ENCODE results near the gene ADORA2A.

ADORA2A gene

GRCh38 chr22:24429411-24430365, 2.3 kb downstream of the ADORA2A start:
- in situ Hi-C loops (cut with MboI; ENCODE audit: low sequenced_read_pairs) = no loop called here

GRCh38 chr22:24430431-24431308, 3.3 kb downstream of the ADORA2A start:
- in situ Hi-C loops (cut with MboI; ENCODE audit: low sequenced_read_pairs) = no loop called here

- in situ Hi-C loops (cut with MboI; ENCODE audit: low sequenced_read_pairs) = no loop called here
Observed at GRCh38 chr22:24431309-24432034, 4.1 kb downstream of the ADORA2A start.

- in situ Hi-C loops (cut with MboI; ENCODE audit: low sequenced_read_pairs) = no loop called here
Observed at GRCh38 chr22:24432059-24432853, 4.9 kb downstream of the ADORA2A start.

GRCh38 chr22:24433001-24433827, 5.8 kb downstream of the ADORA2A start:
- in situ Hi-C loops (cut with MboI; ENCODE audit: low sequenced_read_pairs) = no loop called here

GRCh38 chr22:24433828-24434470, 6.5 kb downstream of the ADORA2A start:
- in situ Hi-C loops (cut with MboI; ENCODE audit: low sequenced_read_pairs) = no loop called here

- in situ Hi-C loops (cut with MboI; ENCODE audit: low sequenced_read_pairs) = no loop called here
Observed at GRCh38 chr22:24434471-24435322, 7.3 kb downstream of the ADORA2A start.

GRCh38 chr22:24435323-24435645, 7.9 kb downstream of the ADORA2A start:
- in situ Hi-C loops (cut with MboI; ENCODE audit: low sequenced_read_pairs) = no loop called here

GRCh38 chr22:24435861-24436371, 8.5 kb downstream of the ADORA2A start:
- in situ Hi-C loops (cut with MboI; ENCODE audit: low sequenced_read_pairs) = no loop called here

- in situ Hi-C loops (cut with MboI; ENCODE audit: low sequenced_read_pairs) = no loop called here
Observed at GRCh38 chr22:24436553-24436952, 9.2 kb downstream of the ADORA2A start.

- in situ Hi-C loops (cut with MboI; ENCODE audit: low sequenced_read_pairs) = no loop called here
Observed at GRCh38 chr22:24437091-24437490, 9.7 kb downstream of the ADORA2A start.

- in situ Hi-C loops (cut with MboI; ENCODE audit: low sequenced_read_pairs) = no loop called here
Observed at GRCh38 chr22:24437741-24438328, 10.4 kb downstream of the ADORA2A start.

- in situ Hi-C loops (cut with MboI; ENCODE audit: low sequenced_read_pairs) = no loop called here
Observed at GRCh38 chr22:24440270-24440717, 12.9 kb downstream of the ADORA2A start.

GRCh38 chr22:24440718-24441405, 13.5 kb downstream of the ADORA2A start:
- in situ Hi-C loops (cut with MboI; ENCODE audit: low sequenced_read_pairs) = no loop called here

GRCh38 chr22:24441406-24442351, 14.3 kb downstream of the ADORA2A start:
- in situ Hi-C loops (cut with MboI; ENCODE audit: low sequenced_read_pairs) = no loop called here

- in situ Hi-C loops (cut with MboI; ENCODE audit: low sequenced_read_pairs) = no loop called here
Observed at GRCh38 chr22:24442352-24442744, 14.9 kb downstream of the ADORA2A start.
